ENCODE data around the gene ADAM10.

Gene ADAM10

GRCh38 chr15:58573270-58573669, 176.2 kb downstream of the ADAM10 start:
- DNase-seq, result no peak

DNA sequence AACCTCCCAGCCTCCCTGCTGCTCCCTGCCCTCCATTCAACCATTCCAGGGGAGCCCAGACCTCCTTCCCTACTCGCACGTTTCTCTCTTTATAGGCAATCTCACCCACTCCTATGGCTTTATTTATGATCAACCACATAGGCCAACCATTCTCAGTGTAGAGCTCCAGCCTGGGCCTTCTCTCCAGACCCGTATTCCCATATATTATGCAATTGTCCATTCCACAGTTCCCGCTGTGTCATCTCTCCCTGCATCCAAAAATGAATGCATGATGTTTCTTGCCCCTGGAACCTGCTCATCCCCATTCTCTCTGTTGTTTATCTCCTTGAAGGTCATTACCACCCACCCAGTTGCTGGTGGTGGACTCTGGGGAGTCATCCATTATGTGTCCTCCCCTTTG, 177.0 kb downstream of the ADAM10 start:
- no peak for DNase-seq

DNA sequence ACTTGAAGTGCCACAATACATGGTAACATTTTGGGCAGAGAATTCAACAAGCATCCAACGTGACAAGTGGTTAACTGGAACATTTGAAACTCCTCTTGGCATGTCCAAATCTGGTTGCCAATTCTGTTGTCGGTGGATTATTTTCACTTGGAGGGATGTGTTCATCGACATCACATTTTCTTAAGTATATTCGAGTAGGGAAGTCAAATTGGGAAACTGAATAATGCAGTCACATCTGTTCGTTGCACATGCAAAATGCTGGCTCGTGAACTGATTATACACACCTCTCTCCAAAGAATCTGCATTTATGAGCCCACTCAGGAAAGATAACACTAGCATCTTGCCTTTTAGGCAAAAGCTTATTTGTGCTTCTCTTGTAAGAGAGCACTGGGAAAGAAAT, 178.0 kb downstream of the ADAM10 start:
- DNase-seq, result no peak

DNA sequence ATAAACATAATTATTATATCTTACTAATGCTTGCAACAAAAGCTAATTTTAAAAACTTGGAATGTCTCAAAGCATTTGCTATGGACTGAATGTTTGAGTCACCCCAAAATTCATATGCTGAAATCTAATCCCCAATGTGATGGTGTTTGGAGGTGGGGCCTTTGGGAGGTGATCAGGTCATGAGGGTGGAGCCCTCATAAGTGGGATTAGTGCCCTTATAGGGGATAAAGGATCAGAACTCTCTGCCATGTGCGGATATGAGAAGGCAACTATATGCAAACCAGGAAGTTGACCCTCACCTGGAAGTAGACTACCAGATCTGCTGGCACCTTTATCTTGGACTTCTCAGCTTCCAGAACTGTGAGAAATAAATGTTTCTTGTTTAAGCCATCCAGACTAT, 180.1 kb downstream of the ADAM10 start:
- DNase-seq, result no peak

DNA sequence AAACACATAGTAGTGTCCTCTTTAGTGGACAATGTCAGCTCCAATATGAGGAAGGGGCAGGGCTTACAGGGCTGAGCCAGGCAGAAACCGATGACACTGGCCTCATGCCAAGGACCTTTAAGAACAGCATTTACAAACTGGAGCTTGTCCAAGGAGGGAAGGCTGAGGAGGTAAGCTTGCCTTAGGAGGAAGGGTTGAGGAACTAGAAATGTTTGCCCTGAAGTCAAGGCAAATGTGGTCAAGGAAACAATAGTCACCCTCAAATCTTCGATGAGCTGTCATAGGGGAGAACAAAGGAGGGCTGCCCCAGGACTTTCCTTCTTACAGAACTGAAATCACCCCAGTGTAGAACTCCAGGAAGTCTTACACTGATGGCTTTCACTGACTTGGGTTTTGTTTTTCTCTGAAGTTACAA, 181.3 kb downstream of the ADAM10 start:
- DNase-seq, result no peak

DNA sequence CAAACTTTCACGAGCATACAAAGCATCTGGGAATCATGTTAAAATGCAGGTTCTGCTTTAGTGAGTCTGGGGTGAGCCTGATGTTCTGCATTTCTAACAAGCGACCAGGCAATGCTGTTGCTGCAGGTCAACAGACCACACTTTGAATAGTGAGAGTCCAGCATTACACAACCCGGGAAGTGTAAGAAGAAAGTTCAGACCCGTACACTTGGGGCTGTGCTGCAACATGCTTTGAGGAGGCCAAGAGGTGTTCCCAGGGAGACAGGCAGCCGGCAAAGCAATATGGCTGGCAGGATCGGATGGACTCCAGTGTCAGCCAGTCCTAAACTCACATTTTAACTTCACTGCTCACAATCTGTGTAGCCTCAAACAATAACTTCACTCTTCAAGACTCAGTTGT, 183.5 kb downstream of the ADAM10 start:
- no peak for DNase-seq

DNA sequence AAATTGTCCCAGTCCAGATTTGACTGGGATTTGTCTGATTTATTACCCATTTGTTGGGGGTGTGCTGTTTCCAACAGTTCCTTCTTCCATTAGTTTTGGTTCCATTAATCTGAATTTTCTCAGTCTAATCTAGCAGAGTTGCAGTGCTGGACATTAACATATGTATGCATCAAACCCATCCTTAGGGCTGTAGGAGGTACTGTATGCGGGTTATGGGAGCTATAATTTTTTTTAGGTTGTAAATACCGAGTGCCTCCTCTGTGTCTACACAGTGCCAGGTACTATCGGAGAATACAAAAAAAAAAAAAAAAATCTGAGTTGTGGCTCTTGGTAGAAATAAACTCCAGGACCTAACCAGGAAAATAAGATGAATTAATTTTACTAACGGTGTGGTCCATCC, 183.9 kb downstream of the ADAM10 start:
- no peak for DNase-seq

DNA sequence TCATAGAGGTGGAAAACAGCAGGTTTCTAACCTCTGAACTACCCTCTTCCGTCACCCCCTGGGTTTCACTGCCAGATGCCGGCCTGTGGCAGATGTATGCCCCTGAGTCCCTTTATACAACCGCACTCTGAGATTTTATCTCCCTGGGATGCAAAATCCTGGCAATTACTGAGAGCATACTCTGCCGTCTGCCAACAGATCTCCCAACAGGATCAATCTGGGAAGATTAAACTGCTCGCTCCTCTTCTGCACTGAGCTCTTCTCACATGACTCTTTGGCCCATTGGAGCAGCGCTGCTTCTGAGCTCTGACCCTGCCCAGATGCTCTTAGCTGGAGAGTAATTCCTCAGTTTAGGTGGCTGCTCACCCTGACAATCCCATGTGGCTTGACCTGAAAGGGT, 184.5 kb downstream of the ADAM10 start:
- DNase-seq, result no peak

- no peak for DNase-seq
These were observed 187.4 kb downstream of the ADAM10 start for GRCh38 chr15:58562135-58562534.

DNA sequence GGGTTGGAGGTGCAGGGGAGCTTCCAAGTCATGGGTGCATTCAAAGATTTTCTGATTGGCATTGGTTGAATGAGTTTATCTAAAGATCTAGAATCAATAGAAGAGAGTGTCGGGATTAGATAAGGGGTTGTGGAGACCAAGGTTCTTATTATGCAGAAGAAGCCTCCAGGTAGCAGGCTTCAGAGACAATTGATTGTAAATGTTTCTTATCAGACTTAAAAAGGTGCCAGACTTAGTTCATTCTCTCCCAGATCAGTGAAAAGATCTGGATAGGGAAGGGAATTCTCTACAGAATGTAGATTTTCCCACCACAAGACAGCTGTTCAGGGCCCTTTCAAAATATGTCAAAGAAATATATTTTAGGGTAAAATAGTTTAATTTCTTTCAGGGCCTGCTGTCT, 188.2 kb downstream of the ADAM10 start:
- DNase-seq, result no peak

DNA sequence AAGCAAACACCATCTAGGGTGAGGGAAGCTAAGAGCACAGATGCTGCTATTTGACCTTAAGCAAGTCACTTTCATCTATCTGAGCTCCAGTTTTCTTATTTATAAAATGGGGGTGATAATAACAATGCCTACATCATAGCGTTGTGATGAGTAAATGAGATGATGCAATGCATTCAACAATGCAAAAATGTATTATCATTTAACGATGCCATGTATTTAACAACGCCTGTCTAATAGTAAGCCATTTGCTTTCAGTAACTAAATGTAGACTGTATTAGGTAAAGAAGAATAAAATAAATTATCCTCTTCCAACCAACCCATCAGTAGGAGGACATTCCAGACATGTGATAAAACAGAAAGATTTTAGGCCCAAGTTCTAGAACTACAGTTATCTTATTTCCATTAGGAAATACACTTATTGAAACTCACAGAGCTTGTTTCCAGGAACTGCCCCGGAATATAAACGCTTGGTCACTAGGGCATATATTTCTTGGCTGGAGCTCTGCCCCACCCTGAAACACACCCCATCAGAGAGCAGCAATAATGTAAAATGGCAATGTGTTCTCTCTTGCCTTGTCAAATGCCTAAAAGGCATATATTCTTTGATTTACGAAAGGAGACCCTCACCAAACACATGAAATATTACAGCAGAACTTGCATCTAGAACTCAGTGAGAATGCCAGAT, 189.5 kb downstream of the ADAM10 start:
- no peak for DNase-seq

DNA sequence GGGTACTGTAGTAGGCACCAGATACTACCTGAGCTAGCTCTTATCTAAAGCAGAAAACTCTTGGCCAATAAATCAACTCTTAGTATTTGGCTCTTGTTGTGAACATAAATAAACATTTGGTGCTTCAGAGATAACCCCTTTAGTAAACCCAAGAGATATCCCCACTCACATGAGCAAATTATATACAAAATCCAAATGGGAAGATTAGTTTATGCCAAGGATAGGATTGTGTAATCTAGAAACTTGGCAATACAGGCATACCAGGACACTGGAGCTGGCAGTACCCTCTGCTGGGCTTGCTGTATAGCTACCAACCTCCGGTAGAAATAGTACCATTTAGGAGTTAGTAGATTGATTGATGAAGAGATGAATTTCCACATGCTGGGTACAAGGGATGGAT, 190.7 kb downstream of the ADAM10 start:
- DNase-seq, result no peak

GRCh38 chr15:58556541-58556940, 193.0 kb downstream of the ADAM10 start:
- DNase-seq, result no peak

DNA sequence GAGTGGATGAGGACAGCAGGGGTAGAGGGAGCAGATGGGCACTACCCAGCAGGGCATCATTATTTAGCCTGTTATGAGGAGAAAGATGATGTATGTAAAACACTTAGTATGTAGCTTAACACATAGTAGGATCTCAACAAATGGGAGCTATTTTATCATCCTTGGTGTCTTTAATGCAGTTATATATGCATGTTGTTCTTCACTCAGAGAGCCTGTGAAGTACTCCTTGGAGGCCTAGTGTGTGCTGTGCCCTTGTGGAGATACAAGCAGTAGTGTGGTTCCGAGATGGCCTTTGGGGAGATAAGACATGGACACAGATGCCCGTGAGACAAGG, 193.5 kb downstream of the ADAM10 start:
- DNase-seq, result no peak

DNA sequence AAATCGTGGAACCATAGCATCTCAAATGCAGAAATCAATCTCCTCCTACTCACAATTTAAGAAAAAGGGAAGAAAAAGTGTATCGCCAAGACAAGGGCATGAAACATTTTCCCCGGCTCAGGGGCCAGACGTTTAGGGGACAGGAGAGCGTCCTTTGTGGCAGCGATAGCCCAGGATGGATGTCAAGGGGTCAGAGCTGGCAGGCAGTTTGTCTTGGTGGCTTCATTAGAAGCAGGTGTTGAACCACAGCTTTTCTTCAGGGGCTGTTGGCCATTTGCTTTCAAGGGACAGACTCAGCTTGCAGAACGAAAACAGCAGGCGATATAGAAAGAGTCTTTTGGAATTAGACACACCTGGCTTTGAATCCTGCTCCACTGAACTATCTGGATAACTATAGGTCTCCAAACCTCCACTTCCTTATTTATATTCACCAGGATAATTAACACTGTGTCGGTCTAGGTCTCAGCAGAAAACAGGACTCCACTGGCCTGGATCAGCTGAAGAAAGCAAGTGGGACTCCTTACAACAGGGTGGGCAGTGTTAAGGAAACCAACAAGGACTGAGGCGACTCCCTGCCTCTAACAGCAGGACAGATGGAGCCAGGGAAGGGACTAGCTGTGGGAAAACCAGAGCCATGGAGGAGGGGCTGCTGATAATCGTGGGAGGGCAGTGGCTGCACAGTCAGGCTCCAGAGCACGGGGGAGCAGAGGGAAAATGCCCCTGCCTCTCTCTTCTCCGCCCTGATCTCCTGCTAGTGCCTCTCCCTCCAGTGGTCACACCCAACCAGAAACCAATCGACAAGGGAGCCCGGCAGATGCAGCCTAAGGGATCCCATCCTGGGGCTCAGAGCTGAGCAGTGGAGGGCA, 194.1 kb downstream of the ADAM10 start:
- peak; percentile 45 for DNase-seq

GRCh38 chr15:58554758-58555157, 194.7 kb downstream of the ADAM10 start:
- no peak for DNase-seq

- DNase-seq, result no peak
These were observed 196.1 kb downstream of the ADAM10 start for GRCh38 chr15:58553365-58553918.

DNA sequence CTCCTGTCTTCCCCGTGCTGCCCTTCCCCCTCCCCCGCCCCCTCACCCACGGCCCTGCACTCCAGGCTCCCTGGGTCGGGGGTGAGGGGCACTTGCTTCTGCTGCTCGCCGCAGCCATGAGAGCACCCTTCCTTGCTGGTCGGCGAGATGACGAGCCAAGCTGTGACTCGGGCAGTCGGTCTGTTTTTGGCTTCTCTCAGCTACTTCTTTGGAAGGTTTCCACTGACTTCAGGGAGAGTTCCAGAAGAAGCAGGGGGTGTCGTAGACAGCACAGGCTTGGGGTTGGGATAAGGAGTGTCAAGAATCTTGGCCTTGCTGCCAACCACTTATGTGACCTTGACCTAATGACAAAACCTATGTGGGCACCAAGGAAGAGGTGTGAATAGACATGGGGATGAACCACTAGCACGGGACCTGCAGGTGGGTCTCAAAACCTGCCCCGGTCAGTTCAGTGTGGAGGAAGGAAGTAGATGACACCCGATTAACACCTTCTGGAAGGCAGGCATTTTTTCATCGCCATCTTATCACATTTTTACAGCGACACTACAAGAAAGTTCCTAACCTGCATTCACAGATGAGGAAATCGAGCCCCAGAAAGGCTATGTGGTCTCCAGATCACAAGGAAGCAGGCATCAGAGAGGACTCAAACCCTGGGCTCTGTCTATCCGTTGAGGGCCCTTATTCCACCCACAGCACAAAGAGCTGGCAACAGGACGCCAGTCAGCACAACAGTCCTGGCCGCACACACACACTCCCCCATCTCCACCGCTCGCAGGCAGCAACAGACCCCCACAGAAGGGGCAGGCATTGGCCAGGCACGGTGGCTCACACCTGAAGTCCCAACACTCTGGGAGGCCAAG, 196.8 kb downstream of the ADAM10 start:
- DNase-seq, result no peak

- peak; percentile 45 for DNase-seq
These were observed 197.6 kb downstream of the ADAM10 start for GRCh38 chr15:58551764-58552504.

- no peak for DNase-seq
These were observed 198.3 kb downstream of the ADAM10 start for GRCh38 chr15:58551084-58551763.

GRCh38 chr15:58549785-58550074, 199.8 kb downstream of the ADAM10 start:
- no peak for DNase-seq

Data from eye (tissue), 1 donor.